Kidney (tissue), 14 donors: ENCODE results near the gene C16orf78. TPM values are rescaled to one million over a fixed set of nuclear protein-coding genes. Genes with fewer than 3 reads are reported as not detected.

Experiments
- DNase-seq, 5 donors: peaks; one replicate each; pipeline ENCODE4 v3.0.0-alpha.2; 2013 to 2020
- FAIRE-seq: peaks from 2 replicates; lab custom pipeline; 2012; peaks lifted over from hg19 to GRCh38; lab: Jason Lieb, UNC
- H3K27ac ChIP-seq, 2 donors: one replicate each; pipeline ENCODE4 v1.7.0; 2013; ENCODE audit warnings: low read depth in 2 of 2, low read length in 2 of 2, inconsistent platforms in 1 of 2
- H3K27me3 ChIP-seq: one replicate; pipeline ENCODE4 v1.7.1; 2013; ENCODE audit warnings: low read length, inconsistent platforms; ENCODE audit not compliant: control insufficient read depth, insufficient read depth
- H3K36me3 ChIP-seq, 3 donors: one replicate each; pipeline versions ENCODE4 v1.7.0 to v1.7.1; 2013; ENCODE audit warnings: low read length in 3 of 3, control low read depth in 1 of 3, inconsistent platforms in 1 of 3; ENCODE audit not compliant: insufficient read depth in 3 of 3, control insufficient read depth in 2 of 3
- H3K4me1 ChIP-seq, 3 donors: one replicate each; pipeline versions ENCODE4 v1.7.0 to v1.7.1; 2013; ENCODE audit warnings: low read length in 3 of 3, inconsistent platforms in 1 of 3, low read depth in 1 of 3; ENCODE audit not compliant: control insufficient read depth in 2 of 3, insufficient read depth in 2 of 3
- H3K4me3 ChIP-seq, 3 donors: one replicate each; pipeline versions ENCODE4 v1.7.0 to v1.8.1; 2013; ENCODE audit warnings: low read length in 3 of 3, control low read depth in 1 of 3, inconsistent platforms in 1 of 3
- H3K9ac ChIP-seq, 3 donors: one replicate each; pipeline versions ENCODE4 v1.7.0 to v1.7.1; 2013; ENCODE audit warnings: low read length in 3 of 3, control low read depth in 1 of 3, inconsistent platforms in 1 of 3
- H3K9me3 ChIP-seq, 3 donors: one replicate each; pipeline versions ENCODE4 v1.7.0 to v1.7.1; 2013; ENCODE audit warnings: low read length in 3 of 3, control low read depth in 1 of 3, inconsistent platforms in 1 of 3; ENCODE audit not compliant: control insufficient read depth in 2 of 3, insufficient read depth in 1 of 3
- intact Hi-C: fragments of 100-400 bp; cut with DNase I; formaldehyde crosslinking; loops from one replicate; pipeline ENCODE4 v1.11.1; 2022
- polyA plus RNA-seq: library from polyadenylated mRNA; stranded (reverse); fragments of 350-450 nt; fragmentation: Illumina TruSeq; extraction: RNeasy Lipid Tissue Mini Kit (QIAGEN cat#74804); gene quantifications from one replicate; pipeline ENCODE4 v1.2.3, GENCODE V29; 2014; ENCODE audit warnings: low read depth, low replicate concordance; ENCODE audit not compliant: insufficient read depth
- total RNA-seq: library from RNA; stranded (reverse); fragmentation: NEBNext Ultra II Directional; extraction: Animal tissue kit (Norgen Biotek cat#: 25700); gene quantifications from one replicate; pipeline ENCODE4 v1.2.1, GENCODE V29; 2021
- TF ChIP-seq, protein P1 (sequence below): IDR thresholded peaks from 3 replicates; pipeline ENCODE4 v1.5.1; 2012; ENCODE audit warnings: mild to moderate bottlenecking, moderate library complexity, borderline replicate concordance; ENCODE audit not compliant: insufficient read depth; ENCODE audit errors: extremely low read depth
- donor health status: control.
- donor health status: control.
- donor health status: control.
- donor health status: control.
- donor health status: control.
- donor health status: DM: yes; HTN: yes; CAD: no.
- donor health status: Normal renal cell carcinoma (clear cell type).

C16orf78 gene
- total and polyA plus RNA-seq, 2 donors from 2014 or later = not detected

DNA sequence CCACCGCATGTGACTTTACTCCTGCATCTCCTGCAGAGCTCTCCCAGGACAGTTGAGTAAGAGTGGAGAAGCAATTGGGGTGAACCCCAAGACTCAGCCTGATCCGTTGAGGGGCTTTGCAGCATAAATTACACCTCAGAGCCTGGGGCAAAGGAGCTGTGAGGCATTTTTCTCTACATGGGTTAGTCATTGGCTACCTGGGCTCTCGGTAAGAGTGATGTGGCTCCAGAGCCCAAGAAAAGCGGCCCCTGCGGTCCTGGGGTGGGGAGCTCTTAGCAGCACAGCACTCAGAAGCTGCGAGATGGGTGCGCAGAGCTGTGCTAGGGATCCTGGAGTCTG lies 40.4 kb upstream of the C16orf78 start:
- no peaks in the 10 kb centered on the region for H3K4me1 ChIP-seq
- intact Hi-C loops = no loop called here
- no peak overlapping the region for H3K9ac ChIP-seq
- H3K9me3 ChIP-seq = no peaks in the 10 kb centered on the region
- FAIRE-seq (no peak), DNase-seq (no peak)
- H3K4me3 ChIP-seq = no peak overlapping the region
- H3K27ac ChIP-seq = no peak overlapping the region
- H3K27me3 ChIP-seq = no peaks in the 10 kb centered on the region
- TF ChIP-seq, protein P1, sequence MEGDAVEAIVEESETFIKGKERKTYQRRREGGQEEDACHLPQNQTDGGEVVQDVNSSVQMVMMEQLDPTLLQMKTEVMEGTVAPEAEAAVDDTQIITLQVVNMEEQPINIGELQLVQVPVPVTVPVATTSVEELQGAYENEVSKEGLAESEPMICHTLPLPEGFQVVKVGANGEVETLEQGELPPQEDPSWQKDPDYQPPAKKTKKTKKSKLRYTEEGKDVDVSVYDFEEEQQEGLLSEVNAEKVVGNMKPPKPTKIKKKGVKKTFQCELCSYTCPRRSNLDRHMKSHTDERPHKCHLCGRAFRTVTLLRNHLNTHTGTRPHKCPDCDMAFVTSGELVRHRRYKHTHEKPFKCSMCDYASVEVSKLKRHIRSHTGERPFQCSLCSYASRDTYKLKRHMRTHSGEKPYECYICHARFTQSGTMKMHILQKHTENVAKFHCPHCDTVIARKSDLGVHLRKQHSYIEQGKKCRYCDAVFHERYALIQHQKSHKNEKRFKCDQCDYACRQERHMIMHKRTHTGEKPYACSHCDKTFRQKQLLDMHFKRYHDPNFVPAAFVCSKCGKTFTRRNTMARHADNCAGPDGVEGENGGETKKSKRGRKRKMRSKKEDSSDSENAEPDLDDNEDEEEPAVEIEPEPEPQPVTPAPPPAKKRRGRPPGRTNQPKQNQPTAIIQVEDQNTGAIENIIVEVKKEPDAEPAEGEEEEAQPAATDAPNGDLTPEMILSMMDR = no peak
- H3K36me3 ChIP-seq = no peaks in the 10 kb centered on the region

DNA sequence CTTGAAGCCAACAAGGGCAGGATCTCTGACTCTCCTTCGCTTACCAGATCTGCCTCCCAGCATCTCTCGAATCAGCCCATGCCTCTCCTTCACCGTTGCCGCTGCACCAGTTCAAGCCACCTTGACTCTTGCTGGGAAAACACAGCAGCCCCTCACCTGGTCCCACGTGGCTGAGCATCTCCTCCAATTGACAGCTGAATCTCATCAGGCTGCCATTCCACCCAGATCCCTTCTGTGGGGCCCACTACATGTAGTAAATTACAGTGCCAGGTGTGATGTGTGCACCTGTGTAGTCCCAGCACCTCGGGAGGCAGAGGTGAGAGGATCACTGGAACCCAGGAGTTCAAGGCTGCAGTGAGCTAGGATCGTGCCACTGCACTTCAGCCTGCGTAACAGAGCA lies 37.8 kb upstream of the C16orf78 start:
- DNase-seq (no peak), FAIRE-seq (no peak)
- intact Hi-C loops = no loop called here
- Histone ChIP-seq H3K27me3 (no peaks in the 10 kb centered on the region), H3K36me3 (no peaks in the 10 kb centered on the region), H3K9ac (no peak overlapping the region), H3K4me1 (no peaks in the 10 kb centered on the region), H3K27ac (no peak overlapping the region), H3K9me3 (no peaks in the 10 kb centered on the region), H3K4me3 (no peak overlapping the region)
- TF ChIP-seq, protein P1 = no peak

DNA sequence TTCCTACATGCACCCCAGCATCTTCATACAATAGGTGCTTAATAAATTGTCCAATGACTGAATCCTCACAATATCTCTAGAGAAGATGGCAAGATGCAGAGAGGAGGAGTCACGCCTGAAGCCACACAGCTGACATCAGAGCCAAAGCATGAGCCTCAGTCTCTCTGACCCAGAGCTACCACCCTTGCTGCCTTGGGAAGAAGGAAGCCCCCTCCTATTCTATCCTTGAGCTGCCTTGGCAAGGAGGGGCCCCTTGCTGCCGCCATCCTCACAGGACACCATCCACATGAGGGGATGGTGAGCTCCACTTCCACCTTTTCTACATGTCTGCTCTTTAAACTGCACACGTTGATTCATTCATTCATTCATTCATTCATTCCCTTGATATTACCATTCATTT lies 37.0 kb upstream of the C16orf78 start:
- no peaks in the 10 kb centered on the region for H3K27me3 ChIP-seq
- FAIRE-seq (no peak), DNase-seq (no peak)
- no peak overlapping the region for H3K27ac ChIP-seq
- TF ChIP-seq, protein P1 = no peak
- H3K4me3 ChIP-seq = no peak overlapping the region
- no peaks in the 10 kb centered on the region for H3K4me1 ChIP-seq
- H3K9me3 ChIP-seq = no peaks in the 10 kb centered on the region
- H3K36me3 ChIP-seq = no peaks in the 10 kb centered on the region
- no peak overlapping the region for H3K9ac ChIP-seq
- intact Hi-C loops = no loop called here

DNA sequence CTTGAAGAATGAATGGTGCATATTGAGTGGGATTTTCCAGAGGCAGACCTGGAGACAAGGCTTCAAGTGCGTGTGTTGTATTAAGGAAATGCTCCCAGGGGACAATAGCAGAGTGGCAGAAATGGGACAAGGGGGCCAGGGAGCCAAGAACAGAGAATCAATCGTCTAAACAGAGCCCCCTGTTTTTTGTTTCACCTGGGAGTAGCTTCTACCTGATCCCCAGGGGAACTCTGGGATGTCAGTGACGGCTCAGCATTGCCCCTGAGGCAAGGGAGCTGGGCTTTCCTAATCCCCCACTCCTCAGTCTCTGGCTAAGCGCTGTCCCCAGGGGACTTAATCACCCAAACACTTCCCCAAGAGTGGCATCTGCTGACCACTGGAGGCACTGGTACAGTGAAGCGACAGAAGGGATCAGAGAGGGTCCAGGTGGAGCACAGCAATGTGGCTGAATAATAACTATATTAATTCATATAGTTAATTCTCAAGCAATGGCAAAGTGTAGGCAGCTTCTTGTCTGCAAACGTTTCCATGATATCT lies 35.7 kb upstream of the C16orf78 start:
- Histone ChIP-seq H3K9ac (no peak overlapping the region), H3K27ac (no peak overlapping the region), H3K4me3 (no peak overlapping the region), H3K36me3 (no peaks in the 10 kb centered on the region), H3K4me1 (no peaks in the 10 kb centered on the region), H3K9me3 (no peaks in the 10 kb centered on the region), H3K27me3 (no peaks in the 10 kb centered on the region)
- no peak for FAIRE-seq
- intact Hi-C loops = no loop called here
- no peak for DNase-seq
- TF ChIP-seq, protein P1 = no peak
